ENCODE results near the gene GNG4.

DNA sequence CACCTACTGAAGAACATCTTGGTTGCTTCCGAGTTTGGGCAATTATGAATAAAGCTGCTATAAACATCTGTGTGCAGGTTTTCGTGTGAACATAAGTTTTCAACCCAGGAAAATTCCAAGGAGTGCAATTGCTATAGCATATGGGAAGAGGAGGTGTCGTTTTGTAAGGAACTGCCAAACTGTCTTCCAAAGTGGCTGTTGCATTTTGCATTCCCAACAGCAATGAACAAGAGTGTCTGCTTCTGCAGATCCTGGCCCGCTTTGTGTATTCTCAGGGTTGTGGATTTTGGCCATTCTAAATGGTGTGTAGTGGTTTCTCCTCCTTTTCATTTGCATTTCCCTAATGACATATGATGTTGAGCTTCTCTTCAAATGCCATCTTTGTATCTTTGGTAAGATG lies 23.8 kb downstream of the GNG4 start:
- TF ChIP-seq POLR2A (IDR thresholded peaks at IDR 0.05; ENCODE audit: low read depth, low read length): no peak
- TF ChIP-seq, protein P1, sequence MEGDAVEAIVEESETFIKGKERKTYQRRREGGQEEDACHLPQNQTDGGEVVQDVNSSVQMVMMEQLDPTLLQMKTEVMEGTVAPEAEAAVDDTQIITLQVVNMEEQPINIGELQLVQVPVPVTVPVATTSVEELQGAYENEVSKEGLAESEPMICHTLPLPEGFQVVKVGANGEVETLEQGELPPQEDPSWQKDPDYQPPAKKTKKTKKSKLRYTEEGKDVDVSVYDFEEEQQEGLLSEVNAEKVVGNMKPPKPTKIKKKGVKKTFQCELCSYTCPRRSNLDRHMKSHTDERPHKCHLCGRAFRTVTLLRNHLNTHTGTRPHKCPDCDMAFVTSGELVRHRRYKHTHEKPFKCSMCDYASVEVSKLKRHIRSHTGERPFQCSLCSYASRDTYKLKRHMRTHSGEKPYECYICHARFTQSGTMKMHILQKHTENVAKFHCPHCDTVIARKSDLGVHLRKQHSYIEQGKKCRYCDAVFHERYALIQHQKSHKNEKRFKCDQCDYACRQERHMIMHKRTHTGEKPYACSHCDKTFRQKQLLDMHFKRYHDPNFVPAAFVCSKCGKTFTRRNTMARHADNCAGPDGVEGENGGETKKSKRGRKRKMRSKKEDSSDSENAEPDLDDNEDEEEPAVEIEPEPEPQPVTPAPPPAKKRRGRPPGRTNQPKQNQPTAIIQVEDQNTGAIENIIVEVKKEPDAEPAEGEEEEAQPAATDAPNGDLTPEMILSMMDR (IDR thresholded peaks at IDR 0.05; ENCODE audit: extremely low read depth in 1 of 2, insufficient read depth in 1 of 2, low read depth in 1 of 2, low read length in 2 of 2): no peak

Measured in endothelial cell of umbilical vein (primary cell).